Measurements from ENCODE around the gene POLA1.
"Not testable (repeated sequence)": the region's sequence is repeated elsewhere in the genome, so short reads cannot be mapped to it uniquely, and the experiment has no call there.

The POLA1 gene

DNA sequence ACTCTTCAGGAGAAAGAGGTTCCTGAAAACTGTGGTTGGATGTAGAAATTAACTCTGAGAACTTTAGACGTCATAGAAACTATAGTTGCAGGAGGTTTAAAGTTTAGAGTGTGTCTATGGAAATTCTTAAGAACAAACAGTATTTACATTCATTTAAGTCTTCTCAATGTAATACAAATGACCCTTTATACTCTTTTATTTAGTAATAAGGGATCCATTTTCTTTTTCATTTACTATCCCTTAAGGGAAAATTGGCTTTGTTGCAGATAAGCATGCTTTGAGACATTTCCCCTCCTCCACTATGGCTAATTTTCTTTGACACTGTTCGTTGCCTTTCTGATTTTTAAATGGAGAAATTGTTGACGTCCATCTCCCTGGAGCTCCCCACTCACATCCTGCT is 96.4 kb downstream of the POLA1 start:
- DNase-seq (ENCODE audit: low read depth) = no peak

GRCh38 chrX:24796204-24796603 is 102.5 kb downstream of the POLA1 start:
- no peak for DNase-seq (ENCODE audit: low read depth)

DNA sequence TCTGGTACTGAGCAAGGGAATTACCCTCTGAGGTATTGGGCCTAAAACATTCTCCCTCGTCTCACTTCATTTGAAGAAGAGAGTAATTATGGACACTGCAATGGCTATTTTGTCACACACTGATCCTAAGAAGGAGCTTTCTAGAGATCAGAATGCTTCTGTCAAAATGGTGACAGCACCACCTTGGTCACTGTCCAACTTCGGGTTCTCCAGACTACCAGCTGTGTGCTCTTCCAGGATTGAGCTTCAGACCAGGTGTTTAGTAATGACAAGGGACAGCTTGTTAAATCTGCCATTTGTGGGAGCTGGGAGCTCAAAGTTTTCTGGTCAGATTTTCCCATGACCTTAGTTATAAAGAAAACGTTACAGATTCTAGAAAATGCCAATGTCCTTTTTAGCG is 105.4 kb downstream of the POLA1 start:
- no peak for DNase-seq (ENCODE audit: low read depth)

- DNase-seq (ENCODE audit: low read depth) = no peak
Observed at GRCh38 chrX:24799565-24799964, 105.8 kb downstream of the POLA1 start.

DNA sequence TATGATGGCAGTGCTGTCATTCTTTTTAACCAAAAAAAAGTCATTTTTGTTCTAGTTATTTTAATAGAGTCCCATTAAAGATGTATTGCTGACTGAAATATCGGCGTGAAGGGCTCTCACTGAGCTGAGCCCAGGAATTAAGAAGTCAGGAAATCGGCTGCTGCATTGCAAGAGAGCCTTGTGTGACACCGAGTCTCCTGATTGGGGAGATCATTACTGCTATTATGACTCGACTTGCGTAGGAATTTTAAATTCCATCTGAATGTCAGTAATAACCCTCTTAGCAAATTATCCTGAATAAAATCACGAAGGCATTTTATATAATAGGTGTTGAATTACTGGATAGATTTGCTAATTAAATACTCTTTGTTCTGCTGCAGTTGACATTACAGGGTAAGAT is 111.5 kb downstream of the POLA1 start:
- DNase-seq (ENCODE audit: low read depth) = no peak

- not testable (repeated sequence) for DNase-seq (ENCODE audit: low read depth)
Observed at GRCh38 chrX:24819807-24820206, 126.1 kb downstream of the POLA1 start.

GRCh38 chrX:24828147-24828546 is 134.4 kb downstream of the POLA1 start:
- no peak for DNase-seq (ENCODE audit: low read depth)

- DNase-seq (ENCODE audit: low read depth) = no peak
Observed at GRCh38 chrX:24828600-24828999, 134.9 kb downstream of the POLA1 start.

GRCh38 chrX:24833695-24834094 is 140.0 kb downstream of the POLA1 start:
- DNase-seq (ENCODE audit: low read depth) = no peak

DNA sequence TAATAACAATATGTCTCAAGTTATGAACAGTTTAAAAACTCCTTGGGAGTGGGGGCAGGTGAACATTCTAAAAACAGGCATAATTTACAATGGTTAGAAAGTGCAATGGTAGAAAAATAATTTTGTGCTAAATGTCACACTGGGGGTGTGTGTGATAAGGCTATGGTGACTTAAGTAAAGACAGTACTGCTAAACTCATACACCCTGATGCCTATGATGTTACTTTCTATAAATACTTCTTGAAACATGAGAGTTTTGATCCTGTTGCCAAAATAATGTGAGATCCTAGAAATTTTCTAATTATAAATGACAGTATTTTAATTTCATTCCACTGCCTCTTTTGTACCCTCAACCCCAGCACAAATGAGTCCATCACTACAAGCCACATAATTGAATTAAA is 144.2 kb downstream of the POLA1 start:
- no peak for DNase-seq (ENCODE audit: low read depth)

DNA sequence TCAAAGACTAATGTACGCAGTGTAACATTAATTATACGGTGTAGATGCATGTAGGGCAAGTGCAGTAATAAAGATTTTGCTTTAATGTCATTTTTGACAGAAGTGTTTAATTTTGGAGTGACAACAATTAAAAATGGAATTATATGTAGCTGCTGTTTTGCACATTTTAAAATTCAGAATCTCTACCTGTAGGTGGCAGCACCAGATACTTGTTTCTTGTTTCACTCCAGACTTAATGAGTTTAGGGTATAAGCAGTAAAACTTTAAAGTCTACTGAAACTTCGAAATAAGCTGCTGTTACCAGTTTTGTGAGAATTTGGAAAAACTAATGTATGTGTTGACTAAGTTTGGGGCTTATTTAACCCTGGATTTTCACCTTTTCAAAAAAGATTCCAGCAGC is 144.9 kb downstream of the POLA1 start:
- DNase-seq (ENCODE audit: low read depth) = no peak

- no peak for DNase-seq (ENCODE audit: low read depth)
Observed at GRCh38 chrX:24839331-24839730, 145.6 kb downstream of the POLA1 start.

- DNase-seq (ENCODE audit: low read depth) = no peak
Observed at GRCh38 chrX:24842486-24842885, 148.8 kb downstream of the POLA1 start.

DNA sequence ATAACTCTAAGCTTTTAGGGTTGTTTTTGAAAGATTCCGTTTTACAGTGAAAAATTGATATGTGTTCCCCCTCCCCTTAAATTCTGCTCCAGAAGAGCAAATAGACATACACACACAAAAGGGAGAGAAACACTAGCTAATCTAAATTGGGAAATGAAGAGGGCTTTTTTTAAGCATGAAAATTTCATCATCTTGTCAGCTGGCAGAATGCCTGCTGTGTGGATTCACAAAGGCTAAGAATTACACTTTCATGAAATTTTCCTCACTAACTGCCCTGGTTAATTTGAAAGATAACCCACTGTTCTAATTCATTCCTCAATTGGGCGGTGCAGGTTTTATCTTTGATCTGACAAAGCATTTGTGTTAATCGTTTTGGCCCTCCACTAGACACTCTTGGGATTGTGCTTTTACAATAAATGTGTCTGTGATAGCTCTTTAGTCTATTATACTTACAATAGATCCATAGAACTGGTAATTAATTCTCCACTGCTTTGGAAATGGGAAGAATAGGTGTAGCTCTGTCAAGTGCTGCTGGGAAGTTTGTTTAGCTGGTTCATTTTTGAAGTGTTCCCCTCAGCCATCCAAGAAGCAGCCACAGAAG is 152.9 kb downstream of the POLA1 start:
- DNase-seq (ENCODE audit: low read depth) = no peak

GRCh38 chrX:24851289-24851688 is 157.6 kb downstream of the POLA1 start:
- no peak for DNase-seq (ENCODE audit: low read depth)

DNA sequence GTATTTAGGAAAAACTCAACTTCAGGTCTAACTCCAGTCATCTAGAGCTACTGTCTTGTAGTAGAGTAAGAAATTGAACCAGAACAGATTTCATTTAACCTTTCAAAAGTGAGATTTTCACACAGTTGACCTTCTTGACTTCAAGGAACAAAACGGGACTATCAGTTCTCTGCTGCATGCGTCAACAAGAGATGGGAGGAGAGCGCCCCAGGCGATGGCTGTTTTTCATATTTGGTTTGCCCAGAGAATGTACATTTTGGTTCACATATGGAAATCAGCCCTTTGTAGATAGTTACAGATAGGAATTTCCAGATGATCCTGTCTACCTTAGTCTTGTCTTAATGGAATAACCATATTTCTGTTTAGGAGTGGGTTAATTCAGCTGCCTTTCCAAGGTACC is 158.1 kb downstream of the POLA1 start:
- no peak for DNase-seq (ENCODE audit: low read depth)

DNA sequence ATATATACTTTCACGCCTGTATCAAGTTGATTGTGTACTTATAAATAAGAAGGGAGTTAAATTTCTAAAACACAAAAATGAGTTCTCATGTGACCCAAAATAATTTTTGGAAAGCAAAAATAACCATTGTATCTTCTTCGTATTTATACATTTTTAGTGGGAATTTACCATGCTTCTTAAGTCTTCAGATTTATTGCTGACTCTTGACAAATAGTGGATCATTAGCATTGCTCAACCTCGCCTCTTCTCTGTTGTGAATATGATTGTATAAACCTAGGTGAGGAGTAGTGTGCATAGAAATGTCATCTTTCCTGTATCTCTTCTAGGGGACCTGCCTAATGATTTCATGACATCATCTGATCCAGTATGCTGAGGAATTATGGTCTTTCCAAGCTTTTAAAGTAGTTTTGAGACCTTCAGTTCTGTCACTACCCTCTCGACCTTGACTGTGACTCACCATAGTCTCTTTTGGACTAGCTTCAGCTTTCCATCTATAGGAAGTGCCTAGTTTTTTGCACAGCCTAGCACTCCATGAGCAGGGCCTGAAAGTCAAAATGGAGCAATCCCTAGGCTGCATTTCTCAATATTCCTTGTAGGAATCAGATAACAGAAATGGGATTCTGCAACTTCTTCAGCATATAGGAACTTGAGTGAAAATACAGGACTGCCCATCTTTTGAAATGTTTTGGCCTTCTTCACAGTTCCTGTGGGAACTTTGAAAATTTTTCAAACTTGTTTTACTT is 164.5 kb downstream of the POLA1 start:
- no peak for DNase-seq (ENCODE audit: low read depth)

DNA sequence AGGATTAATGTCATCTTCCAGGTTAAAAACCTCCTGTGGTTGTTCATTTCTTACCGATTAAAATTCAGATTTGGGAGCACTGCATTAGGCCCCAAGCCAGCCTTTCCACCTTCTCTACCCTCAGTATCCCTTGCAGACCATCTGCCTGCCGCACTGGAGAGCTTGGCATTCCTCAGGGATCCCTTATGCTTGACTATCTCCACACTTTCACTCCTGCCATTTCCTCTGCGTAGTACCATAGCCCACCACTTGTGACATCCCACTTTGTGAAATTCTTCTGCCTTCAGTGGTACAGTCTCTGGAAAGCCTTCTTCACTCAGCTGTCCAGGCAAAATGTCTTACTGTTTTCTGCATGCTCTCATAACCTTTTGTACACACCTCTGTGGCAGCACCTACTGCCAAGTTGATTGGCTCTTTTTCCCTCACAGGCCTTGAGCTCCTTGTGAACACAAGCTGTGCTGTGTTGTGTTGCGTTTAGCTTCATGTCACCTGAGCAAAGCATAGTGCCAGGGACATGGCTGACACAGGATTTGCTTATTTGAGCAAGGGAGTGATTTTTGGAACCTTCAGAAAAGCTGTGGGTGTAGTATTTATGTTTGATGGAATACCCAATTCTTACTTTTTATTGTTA is 165.6 kb downstream of the POLA1 start:
- DNase-seq (ENCODE audit: low read depth) = no peak

DNA sequence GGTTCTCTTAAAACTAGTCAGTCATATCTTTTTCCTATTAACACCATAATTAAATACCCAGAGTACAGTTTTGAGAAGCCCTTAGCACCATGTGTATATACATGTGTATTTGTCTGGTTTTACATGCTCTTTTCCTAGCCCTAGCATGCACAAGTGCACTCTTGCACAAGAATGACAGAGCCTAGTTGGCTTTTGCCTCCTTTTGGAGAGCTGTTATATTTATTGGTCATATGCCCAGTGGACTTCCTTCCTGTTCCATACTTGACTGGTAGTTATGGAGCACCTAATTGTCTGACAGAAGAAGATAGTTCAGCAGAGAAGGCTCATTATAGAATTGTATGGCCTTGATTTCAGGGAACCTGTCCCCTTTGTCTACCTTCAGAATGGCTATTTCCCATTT is 166.4 kb downstream of the POLA1 start:
- DNase-seq (ENCODE audit: low read depth) = no peak

GRCh38 chrX:24862343-24862742 is 168.6 kb downstream of the POLA1 start:
- DNase-seq (ENCODE audit: low read depth) = no peak

- not testable (repeated sequence) for DNase-seq (ENCODE audit: low read depth)
Observed at GRCh38 chrX:24863779-24864178, 170.1 kb downstream of the POLA1 start.

- no peak for DNase-seq (ENCODE audit: low read depth)
Observed at GRCh38 chrX:24870143-24870542, 176.4 kb downstream of the POLA1 start.

GRCh38 chrX:24874604-24875247 is 181.0 kb downstream of the POLA1 start:
- no peak for DNase-seq (ENCODE audit: low read depth)

Measured in stimulated activated CD8-positive, alpha-beta memory T cell treated with anti-CD3 and anti-CD28 coated beads, Interleukin-12 subunit alpha, Interleukin-12 subunit beta, amount 100 ng/mL, for 4 hours (primary cell).